ENCODE measurements around the gene PIP5K1A. TPM values are rescaled to one million over a fixed set of nuclear protein-coding genes. Genes with fewer than 3 reads are reported as not detected.

The PIP5K1A gene
- total and polyA plus RNA-seq, 12 donors = 28.8 to 61.7 (median 46.5) TPM

- 8 to 14% (median 12%) methylated on average over 45 to 56 of the region's 56 CpGs for WGBS, 4 donors
- intact Hi-C loops (cut with DNase I) = loop anchor here (5.0 kb wide), 1 partner anchor 57 kb away; the partner anchor contains the start of gene PIP5K1A (in 2 of the 2)
- H3K4me1 ChIP-seq (replicated peaks in 1 of 2) = peaks cover 12 to 18% of the 10 kb centered on the region in 2 donors
These were observed 56.2 kb downstream of the PIP5K1A start, which contains the start of gene PSMD4 for GRCh38 chr1:151254217-151255213. Gene PSMD4 (plus strand): TSS chr1:151254734. CDS start chr1:151254783, 49 bp downstream.

GRCh38 chr1:151255381-151255780 lies 57.0 kb downstream of the PIP5K1A start:
- DNase-seq = no peak
- TF ChIP-seq, protein P1, sequence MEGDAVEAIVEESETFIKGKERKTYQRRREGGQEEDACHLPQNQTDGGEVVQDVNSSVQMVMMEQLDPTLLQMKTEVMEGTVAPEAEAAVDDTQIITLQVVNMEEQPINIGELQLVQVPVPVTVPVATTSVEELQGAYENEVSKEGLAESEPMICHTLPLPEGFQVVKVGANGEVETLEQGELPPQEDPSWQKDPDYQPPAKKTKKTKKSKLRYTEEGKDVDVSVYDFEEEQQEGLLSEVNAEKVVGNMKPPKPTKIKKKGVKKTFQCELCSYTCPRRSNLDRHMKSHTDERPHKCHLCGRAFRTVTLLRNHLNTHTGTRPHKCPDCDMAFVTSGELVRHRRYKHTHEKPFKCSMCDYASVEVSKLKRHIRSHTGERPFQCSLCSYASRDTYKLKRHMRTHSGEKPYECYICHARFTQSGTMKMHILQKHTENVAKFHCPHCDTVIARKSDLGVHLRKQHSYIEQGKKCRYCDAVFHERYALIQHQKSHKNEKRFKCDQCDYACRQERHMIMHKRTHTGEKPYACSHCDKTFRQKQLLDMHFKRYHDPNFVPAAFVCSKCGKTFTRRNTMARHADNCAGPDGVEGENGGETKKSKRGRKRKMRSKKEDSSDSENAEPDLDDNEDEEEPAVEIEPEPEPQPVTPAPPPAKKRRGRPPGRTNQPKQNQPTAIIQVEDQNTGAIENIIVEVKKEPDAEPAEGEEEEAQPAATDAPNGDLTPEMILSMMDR (IDR thresholded peaks at IDR 0.05) = no peak
- no peak for TF ChIP-seq POLR2A (IDR thresholded peaks at IDR 0.05)
- peak overlapping the region; percentile 55 to 97 (median 84) for H3K27ac ChIP-seq
- H3K27me3 ChIP-seq = no peaks in the 10 kb centered on the region
- no peaks in the 10 kb centered on the region for H3K9me3 ChIP-seq (replicated peaks in 1 of 3)
- WGBS, 4 donors = 21 to 28% (median 25%) methylated on average over 10 of the region's 10 CpGs
- H3K36me3 ChIP-seq (replicated peaks in 1 of 2) = no peaks in the 10 kb centered on the region
- peak overlapping the region in 3 of 4 donors; percentile 19 to 96 (median 82) for H3K4me3 ChIP-seq
- peaks cover 12 to 18% of the 10 kb centered on the region in 2 donors for H3K4me1 ChIP-seq (replicated peaks in 1 of 2)
- intact Hi-C loops (cut with DNase I) = no loop called here

More at GRCh38 chr1:151254217-151255213, 56.2 kb downstream of the PIP5K1A start, which contains the start of gene PSMD4:
- Histone ChIP-seq H3K4me3 (peak within 1 kb of the TSS; percentile 19 to 96 (median 73)), H3K9me3 (replicated peaks in 1 of 3) (no peaks in the 10 kb centered on the region), H3K27ac (peak within 1 kb of the TSS; percentile 55 to 97 (median 84)), H3K36me3 (replicated peaks in 1 of 2) (peaks cover 0 to 4% of the 10 kb centered on the region in 2 donors), H3K27me3 (no peaks in the 10 kb centered on the region)
- peak; percentile 93 to 98 (median 96) for DNase-seq
- TF ChIP-seq, protein P1 (IDR thresholded peaks at IDR 0.05) = peak in 3 of 6 experiments; percentile 5 to 21 (median 19)
- TF ChIP-seq POLR2A (IDR thresholded peaks at IDR 0.05) = peak; percentile 65 to 69

- H3K4me1 ChIP-seq (replicated peaks in 1 of 2) = peaks cover 8 to 18% of the 10 kb centered on the region in 2 donors
- intact Hi-C loops (cut with DNase I) = no loop called here
- no peak for DNase-seq
- H3K27ac ChIP-seq = no peak overlapping the region
- peaks cover 0 to 25% of the 10 kb centered on the region in 2 donors for H3K36me3 ChIP-seq (replicated peaks in 1 of 2)
- no peaks in the 10 kb centered on the region for H3K9me3 ChIP-seq (replicated peaks in 1 of 3)
- TF ChIP-seq POLR2A (IDR thresholded peaks at IDR 0.05) = no peak
- TF ChIP-seq, protein P1 (IDR thresholded peaks at IDR 0.05) = no peak
- WGBS, 4 donors = 86 to 95% (median 91%) methylated on average over 2 of the region's 2 CpGs
- H3K4me3 ChIP-seq = no peak overlapping the region
- no peaks in the 10 kb centered on the region for H3K27me3 ChIP-seq
These were observed 61.0 kb downstream of the PIP5K1A start for GRCh38 chr1:151259351-151259750.

All from adrenal gland (tissue), 12 donors.